ENCODE results near the gene CFAP91.

- TF ChIP-seq EZH2phosphoT487 (IDR thresholded peaks at IDR 0.05; ENCODE audit: borderline replicate concordance, low read depth, low read length) = no peak
- no peak for TF ChIP-seq CTCF (conservative IDR thresholded peaks at IDR 0.05; ENCODE audit: low read length)
These were observed 27.2 kb downstream of the CFAP91 start for GRCh38 chr3:119729996-119730395.

Measured in OCI-LY7 (cell line).